ENCODE measurements around the gene FXYD7.

The FXYD7 gene

GRCh38 chr19:35123573-35123972 is 19.5 kb upstream of the FXYD7 start:
- TF ChIP-seq ARNTL (CRISPR knock-in tag; IDR thresholded peaks at IDR 0.05; ENCODE audit: borderline replicate concordance, low read depth) (no peak), ZNF70 (CRISPR knock-in tag; IDR thresholded peaks at IDR 0.05) (no peak), ZNF565 (CRISPR knock-in tag; conservative IDR thresholded peaks at IDR 0.05; ENCODE audit: low read depth) (no peak), GLIS3 (CRISPR knock-in tag; IDR thresholded peaks at IDR 0.05) (no peak), RARB (CRISPR knock-in tag; IDR thresholded peaks at IDR 0.05) (no peak), TCF4 (CRISPR knock-in tag; IDR thresholded peaks at IDR 0.05; ENCODE audit: borderline replicate concordance) (no peak), OSR1 (CRISPR knock-in tag; IDR thresholded peaks at IDR 0.05) (no peak), ISL1 (CRISPR knock-in tag; IDR thresholded peaks at IDR 0.05) (no peak), SNAI2 (CRISPR knock-in tag; IDR thresholded peaks at IDR 0.05) (no peak), CSDC2 (CRISPR knock-in tag; IDR thresholded peaks at IDR 0.05) (no peak)
- TF ChIP-seq, protein P1, sequence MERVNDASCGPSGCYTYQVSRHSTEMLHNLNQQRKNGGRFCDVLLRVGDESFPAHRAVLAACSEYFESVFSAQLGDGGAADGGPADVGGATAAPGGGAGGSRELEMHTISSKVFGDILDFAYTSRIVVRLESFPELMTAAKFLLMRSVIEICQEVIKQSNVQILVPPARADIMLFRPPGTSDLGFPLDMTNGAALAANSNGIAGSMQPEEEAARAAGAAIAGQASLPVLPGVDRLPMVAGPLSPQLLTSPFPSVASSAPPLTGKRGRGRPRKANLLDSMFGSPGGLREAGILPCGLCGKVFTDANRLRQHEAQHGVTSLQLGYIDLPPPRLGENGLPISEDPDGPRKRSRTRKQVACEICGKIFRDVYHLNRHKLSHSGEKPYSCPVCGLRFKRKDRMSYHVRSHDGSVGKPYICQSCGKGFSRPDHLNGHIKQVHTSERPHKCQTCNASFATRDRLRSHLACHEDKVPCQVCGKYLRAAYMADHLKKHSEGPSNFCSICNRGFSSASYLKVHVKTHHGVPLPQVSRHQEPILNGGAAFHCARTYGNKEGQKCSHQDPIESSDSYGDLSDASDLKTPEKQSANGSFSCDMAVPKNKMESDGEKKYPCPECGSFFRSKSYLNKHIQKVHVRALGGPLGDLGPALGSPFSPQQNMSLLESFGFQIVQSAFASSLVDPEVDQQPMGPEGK (CRISPR knock-in tag; IDR thresholded peaks at IDR 0.05; ENCODE audit: borderline replicate concordance): no peak
- ATAC-seq: no peak

DNA sequence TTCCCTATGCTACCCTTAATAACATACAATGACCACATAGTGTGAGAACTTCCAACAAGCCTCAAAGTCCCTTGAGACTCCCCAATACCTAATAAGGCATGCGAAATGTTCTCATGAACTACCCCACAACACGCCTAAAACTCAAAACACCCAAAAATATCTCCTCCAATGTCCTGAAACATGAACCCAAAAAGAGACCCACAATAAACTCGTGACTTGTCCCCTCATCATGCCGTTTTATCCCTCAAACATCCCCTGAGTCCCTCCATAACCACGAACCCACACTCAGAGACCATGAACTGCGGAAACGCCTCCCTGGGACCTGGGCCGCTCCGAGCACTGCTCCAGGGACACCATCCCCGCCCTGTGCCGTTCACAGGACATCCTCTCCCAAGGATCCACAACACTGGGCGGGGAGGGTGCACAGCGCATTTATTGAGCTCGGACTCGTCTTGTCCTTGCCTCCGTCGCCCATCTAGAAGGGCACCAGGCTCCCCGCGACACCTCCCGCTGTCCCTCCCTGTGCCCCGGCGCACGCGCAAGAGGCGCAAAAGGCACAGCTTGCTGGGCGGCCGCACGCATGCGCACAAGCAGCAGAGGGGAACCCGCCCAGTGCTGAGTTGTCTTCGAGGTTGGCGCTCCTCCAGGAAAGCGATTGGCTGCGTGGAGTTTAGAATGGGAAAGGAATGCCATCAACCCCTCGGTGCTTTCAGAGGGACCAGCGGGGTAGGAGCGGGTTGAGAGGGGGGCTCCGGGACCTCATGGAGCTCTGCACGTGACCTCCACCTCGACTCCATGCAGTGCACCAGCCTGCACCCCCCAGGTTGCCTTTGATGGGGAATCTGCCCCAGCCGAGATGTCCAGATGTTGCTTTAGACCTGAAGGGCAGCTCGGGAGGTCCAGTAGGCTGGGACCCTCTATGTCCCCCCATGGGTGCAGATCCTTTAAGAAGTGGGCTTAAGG is 18.7 kb upstream of the FXYD7 start:
- peak; percentile 97 for ATAC-seq
- no peak for TF ChIP-seq SNAI2 (CRISPR knock-in tag; IDR thresholded peaks at IDR 0.05)

- TF ChIP-seq CSDC2 (CRISPR knock-in tag; IDR thresholded peaks at IDR 0.05) (no peak), ZNF565 (CRISPR knock-in tag; conservative IDR thresholded peaks at IDR 0.05; ENCODE audit: low read depth) (no peak), ISL1 (CRISPR knock-in tag; IDR thresholded peaks at IDR 0.05) (no peak), RARB (CRISPR knock-in tag; IDR thresholded peaks at IDR 0.05) (no peak), ARNTL (CRISPR knock-in tag; IDR thresholded peaks at IDR 0.05; ENCODE audit: borderline replicate concordance, low read depth) (no peak), ZNF70 (CRISPR knock-in tag; IDR thresholded peaks at IDR 0.05) (no peak), ZC3H10 (CRISPR knock-in tag; IDR thresholded peaks at IDR 0.05) (no peak)
- TF ChIP-seq, protein P2, sequence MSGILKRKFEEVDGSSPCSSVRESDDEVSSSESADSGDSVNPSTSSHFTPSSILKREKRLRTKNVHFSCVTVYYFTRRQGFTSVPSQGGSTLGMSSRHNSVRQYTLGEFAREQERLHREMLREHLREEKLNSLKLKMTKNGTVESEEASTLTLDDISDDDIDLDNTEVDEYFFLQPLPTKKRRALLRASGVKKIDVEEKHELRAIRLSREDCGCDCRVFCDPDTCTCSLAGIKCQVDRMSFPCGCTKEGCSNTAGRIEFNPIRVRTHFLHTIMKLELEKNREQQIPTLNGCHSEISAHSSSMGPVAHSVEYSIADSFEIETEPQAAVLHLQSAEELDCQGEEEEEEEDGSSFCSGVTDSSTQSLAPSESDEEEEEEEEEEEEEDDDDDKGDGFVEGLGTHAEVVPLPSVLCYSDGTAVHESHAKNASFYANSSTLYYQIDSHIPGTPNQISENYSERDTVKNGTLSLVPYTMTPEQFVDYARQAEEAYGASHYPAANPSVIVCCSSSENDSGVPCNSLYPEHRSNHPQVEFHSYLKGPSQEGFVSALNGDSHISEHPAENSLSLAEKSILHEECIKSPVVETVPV (CRISPR knock-in tag; IDR thresholded peaks at IDR 0.05): no peak
- TF ChIP-seq, protein P1 (CRISPR knock-in tag; IDR thresholded peaks at IDR 0.05; ENCODE audit: borderline replicate concordance): no peak
- TF ChIP-seq, protein P3, sequence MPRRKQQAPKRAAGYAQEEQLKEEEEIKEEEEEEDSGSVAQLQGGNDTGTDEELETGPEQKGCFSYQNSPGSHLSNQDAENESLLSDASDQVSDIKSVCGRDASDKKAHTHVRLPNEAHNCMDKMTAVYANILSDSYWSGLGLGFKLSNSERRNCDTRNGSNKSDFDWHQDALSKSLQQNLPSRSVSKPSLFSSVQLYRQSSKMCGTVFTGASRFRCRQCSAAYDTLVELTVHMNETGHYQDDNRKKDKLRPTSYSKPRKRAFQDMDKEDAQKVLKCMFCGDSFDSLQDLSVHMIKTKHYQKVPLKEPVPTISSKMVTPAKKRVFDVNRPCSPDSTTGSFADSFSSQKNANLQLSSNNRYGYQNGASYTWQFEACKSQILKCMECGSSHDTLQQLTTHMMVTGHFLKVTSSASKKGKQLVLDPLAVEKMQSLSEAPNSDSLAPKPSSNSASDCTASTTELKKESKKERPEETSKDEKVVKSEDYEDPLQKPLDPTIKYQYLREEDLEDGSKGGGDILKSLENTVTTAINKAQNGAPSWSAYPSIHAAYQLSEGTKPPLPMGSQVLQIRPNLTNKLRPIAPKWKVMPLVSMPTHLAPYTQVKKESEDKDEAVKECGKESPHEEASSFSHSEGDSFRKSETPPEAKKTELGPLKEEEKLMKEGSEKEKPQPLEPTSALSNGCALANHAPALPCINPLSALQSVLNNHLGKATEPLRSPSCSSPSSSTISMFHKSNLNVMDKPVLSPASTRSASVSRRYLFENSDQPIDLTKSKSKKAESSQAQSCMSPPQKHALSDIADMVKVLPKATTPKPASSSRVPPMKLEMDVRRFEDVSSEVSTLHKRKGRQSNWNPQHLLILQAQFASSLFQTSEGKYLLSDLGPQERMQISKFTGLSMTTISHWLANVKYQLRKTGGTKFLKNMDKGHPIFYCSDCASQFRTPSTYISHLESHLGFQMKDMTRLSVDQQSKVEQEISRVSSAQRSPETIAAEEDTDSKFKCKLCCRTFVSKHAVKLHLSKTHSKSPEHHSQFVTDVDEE (CRISPR knock-in tag; IDR thresholded peaks at IDR 0.05): no peak
- ATAC-seq: no peak
Observed at GRCh38 chr19:35125270-35125717, 17.8 kb upstream of the FXYD7 start.

DNA sequence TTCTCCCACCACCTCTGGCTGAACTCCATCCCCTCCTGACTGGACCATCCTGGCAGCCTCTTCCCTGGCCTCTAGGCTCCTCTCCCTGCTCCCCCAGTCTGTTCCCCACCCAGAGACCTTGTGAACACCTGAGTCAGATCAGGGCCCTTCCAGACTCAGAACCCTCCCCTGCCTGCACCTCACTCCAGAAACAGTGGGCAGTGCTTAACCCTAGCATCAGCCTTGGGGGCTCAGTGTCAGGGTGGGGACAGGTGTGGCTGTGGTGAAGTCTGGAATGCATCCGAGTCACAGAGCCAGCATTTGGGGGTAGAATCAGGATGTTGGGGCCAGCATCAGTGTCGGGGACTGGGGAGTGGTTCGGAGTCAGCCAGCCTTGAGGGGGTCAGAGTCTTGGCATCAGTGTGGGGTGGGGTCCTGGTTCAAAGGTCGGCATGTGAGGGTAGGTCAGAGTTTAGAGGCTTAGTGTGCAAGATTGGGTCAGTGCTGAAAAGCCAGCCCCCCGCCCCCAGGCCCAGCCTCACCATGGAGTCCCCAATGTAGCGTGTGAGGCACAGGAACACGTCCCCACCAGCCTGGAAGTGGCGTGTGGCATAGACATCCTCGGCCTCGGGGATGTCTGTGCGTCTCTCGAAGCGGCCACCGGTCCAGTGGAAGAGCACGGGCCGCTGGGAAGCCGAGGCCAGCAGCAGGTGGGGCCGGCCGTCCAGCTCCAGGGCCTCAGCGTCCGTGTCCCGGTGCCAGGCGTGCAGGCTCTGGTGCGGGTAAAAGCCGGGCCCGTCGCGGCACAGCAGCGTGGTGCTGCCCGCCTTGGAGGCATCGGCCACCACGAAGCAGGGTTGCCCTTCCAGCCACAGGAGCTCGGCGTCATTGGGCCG is 17.1 kb upstream of the FXYD7 start:
- TF ChIP-seq BACH2 (CRISPR knock-in tag; IDR thresholded peaks at IDR 0.05; ENCODE audit: borderline replicate concordance) (no peak), ZC3H10 (CRISPR knock-in tag; IDR thresholded peaks at IDR 0.05) (no peak)
- no peak for ATAC-seq
